HepG2 (cell line): ENCODE data around the gene KCNK7. TPM values are rescaled to one million over a fixed set of nuclear protein-coding genes. Genes with fewer than 3 reads are reported as not detected.

Source experiments
- ATRX ChIP-seq: sonication (generic); formaldehyde crosslinking; IDR thresholded peaks from 2 replicates; pipeline ENCODE4 v1.4.0; 2020; ENCODE audit warnings: missing genetic modification reagents, borderline replicate concordance
- CHD4 ChIP-seq: fragments of 200-600 bp; sonication (generic); IDR thresholded peaks from 2 replicates; pipeline ENCODE4 v1.7.0; 2017; ENCODE audit warnings: mild to moderate bottlenecking, low read length, borderline replicate concordance
- ELF1 ChIP-seq: sonication (generic); formaldehyde crosslinking; IDR thresholded peaks from 2 replicates; pipeline ENCODE4 v1.4.0; 2020; ENCODE audit warnings: missing genetic modification reagents
- FOSL2 ChIP-seq: sonication (generic); formaldehyde crosslinking; IDR thresholded peaks from 2 replicates; pipeline ENCODE4 v1.4.0; 2020; ENCODE audit warnings: missing genetic modification reagents
- FOXC1 ChIP-seq: sonication (generic); formaldehyde crosslinking; IDR thresholded peaks from 2 replicates; pipeline ENCODE4 v1.8.0; 2022; ENCODE audit warnings: mild to moderate bottlenecking, missing genetic modification reagents, borderline replicate concordance
- GABPB1 ChIP-seq: IDR thresholded peaks from 2 replicates; pipeline ENCODE4 v1.6.1; 2016; ENCODE audit warnings: mild to moderate bottlenecking, missing genetic modification reagents, moderate library complexity, missing compliant biosample characterization
- GATAD1 ChIP-seq: IDR thresholded peaks from 2 replicates; pipeline ENCODE4 v1.6.1; 2016; ENCODE audit warnings: missing genetic modification reagents, missing compliant biosample characterization
- HDAC2 ChIP-seq: sonication (generic); formaldehyde crosslinking; IDR thresholded peaks from 2 replicates; pipeline ENCODE4 v1.4.0; 2020; ENCODE audit warnings: missing genetic modification reagents
- KLF11 ChIP-seq: IDR thresholded peaks from 2 replicates; pipeline ENCODE4 v1.6.1; 2016; ENCODE audit warnings: missing compliant biosample characterization
- MATR3 ChIP-seq: sonication (generic); formaldehyde crosslinking; IDR thresholded peaks from 2 replicates; pipeline ENCODE4 v1.4.0; 2020; ENCODE audit warnings: missing genetic modification reagents
- MYNN ChIP-seq: sonication (generic); formaldehyde crosslinking; IDR thresholded peaks from 2 replicates; pipeline ENCODE4 v1.4.0; 2020; ENCODE audit warnings: mild to moderate bottlenecking, low read depth, missing genetic modification reagents
- NCOA1 ChIP-seq: sonication (generic); formaldehyde crosslinking; IDR thresholded peaks from 2 replicates; pipeline ENCODE4 v1.9.0; 2021; ENCODE audit warnings: missing genetic modification reagents
- PAF1 ChIP-seq: IDR thresholded peaks from 2 replicates; pipeline ENCODE4 v1.6.1; 2016; ENCODE audit warnings: missing genetic modification reagents, missing compliant biosample characterization
- PPARG ChIP-seq: conservative IDR thresholded peaks from 2 replicates; pipeline ENCODE4 v1.6.1; 2016; ENCODE audit warnings: missing biosample characterization, missing genetic modification reagents
- REL ChIP-seq: sonication (generic); formaldehyde crosslinking; conservative IDR thresholded peaks from 2 replicates; pipeline ENCODE4 v1.8.0; 2022; ENCODE audit warnings: mild to moderate bottlenecking, missing genetic modification reagents, moderate library complexity
- REPIN1 ChIP-seq: sonication (generic); formaldehyde crosslinking; IDR thresholded peaks from 2 replicates; pipeline ENCODE4 v1.8.0; 2022; ENCODE audit warnings: missing genetic modification reagents, low read depth, mild to moderate bottlenecking, borderline replicate concordance
- RXRB ChIP-seq: IDR thresholded peaks from 2 replicates; pipeline ENCODE4 v1.6.1; 2016; ENCODE audit warnings: borderline replicate concordance, missing genetic modification reagents, missing compliant biosample characterization
- SATB2 ChIP-seq: sonication (generic); formaldehyde crosslinking; IDR thresholded peaks from 2 replicates; pipeline ENCODE4 v1.5.0; 2020; ENCODE audit warnings: missing genetic modification reagents
- SMARCE1 ChIP-seq: fragments of 450-650 bp; IDR thresholded peaks from 2 replicates; pipeline ENCODE4 v1.6.1; 2017; ENCODE audit warnings: borderline replicate concordance
- SSRP1 ChIP-seq: IDR thresholded peaks from 2 replicates; pipeline ENCODE4 v1.6.1; 2016; ENCODE audit warnings: control low read depth
- ZBTB20 ChIP-seq: sonication (generic); formaldehyde crosslinking; IDR thresholded peaks from 2 replicates; pipeline ENCODE4 v1.8.1; 2023; ENCODE audit warnings: missing genetic modification reagents, low read depth, mild to moderate bottlenecking, borderline replicate concordance
- ZFP62 ChIP-seq: sonication (generic); formaldehyde crosslinking; IDR thresholded peaks from 2 replicates; pipeline ENCODE4 v1.4.0; 2020; ENCODE audit warnings: missing genetic modification reagents
- ZNF136 ChIP-seq: sonication (generic); formaldehyde crosslinking; IDR thresholded peaks from 2 replicates; pipeline ENCODE4 v1.8.1; 2022; ENCODE audit warnings: low read depth, mild to moderate bottlenecking, moderate library complexity, missing genetic modification reagents
- polyA plus RNA-seq, 8 experiments: library from polyadenylated mRNA; depleted of rRNA in 3 of 8; stranded (reverse) in 7 of 8; unstranded in 1 of 8; fragments of >200 nt; fragmentation: Illumina TruSeq in 4 of 8; extraction: Trizol in 4 of 8; gene quantifications; 2 replicates each; pipeline versions ENCODE4 v1.2.1 to v1.2.3, GENCODE V29; 2011 to 2016; ENCODE audit warnings: low read depth in 4 of 8, missing spikeins in 1 of 8, mixed read lengths in 1 of 8; ENCODE audit not compliant: insufficient read depth in 1 of 8
- total RNA-seq, 5 experiments: library from RNA; depleted of rRNA; stranded (reverse); fragments of >200 nt; fragmentation: Illumina TruSeq; extraction: Trizol; gene quantifications; 2 replicates each; pipeline ENCODE4 v1.2.3, GENCODE V29; 2016; ENCODE audit warnings: low read depth in 1 of 5
- TF ChIP-seq, protein P1 (sequence below): sonication (generic); formaldehyde crosslinking; IDR thresholded peaks from 2 replicates; pipeline ENCODE4 v1.5.0; 2020; ENCODE audit warnings: mild to moderate bottlenecking, missing genetic modification reagents
- TF ChIP-seq, protein P2 (sequence below): sonication (generic); formaldehyde crosslinking; conservative IDR thresholded peaks from 2 replicates; pipeline ENCODE4 v1.8.1; 2023; ENCODE audit warnings: missing genetic modification reagents
- TF ChIP-seq, protein P3 (sequence below): sonication (generic); formaldehyde crosslinking; IDR thresholded peaks from 2 replicates; pipeline ENCODE4 v1.5.0; 2020; ENCODE audit warnings: missing genetic modification reagents, mild to moderate bottlenecking, borderline replicate concordance
- TF ChIP-seq, protein P4 (sequence below): conservative IDR thresholded peaks from 2 replicates; pipeline ENCODE4 v1.6.1; 2018; ENCODE audit warnings: missing genetic modification reagents

KCNK7 gene
- total and polyA plus RNA-seq, 2 of the 13 experiments (the other 11 are each of a cell fraction or from before 2014, with no cell fraction given) = 0.11 TPM; not detected in 1

DNA sequence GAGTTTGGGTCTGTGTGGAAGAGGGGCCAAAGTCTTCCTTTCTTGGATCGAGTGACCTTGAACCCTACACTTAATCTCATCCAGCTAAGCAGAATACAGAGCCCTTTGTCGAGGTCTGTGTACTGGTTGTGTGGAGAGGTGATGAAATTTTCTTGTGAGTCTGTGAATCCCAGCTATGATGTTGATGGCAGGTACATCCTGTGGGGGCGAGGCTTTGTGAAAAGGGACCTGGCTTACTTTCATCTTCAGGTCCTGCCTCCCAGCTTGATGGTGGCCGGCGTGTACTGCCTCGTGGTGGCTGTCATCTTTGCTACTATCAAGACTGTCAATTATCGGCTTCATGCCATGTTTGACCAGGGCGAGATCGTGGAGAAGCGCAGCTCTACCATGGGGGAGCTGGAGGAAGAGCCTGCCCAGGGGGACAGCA is 21.0 kb upstream of the KCNK7 start (continued):
- TF ChIP-seq RXRB (CRISPR knock-in tag) = peak; percentile 23; the same call in 1 of the 2 replicates
- peak; percentile 35; the same call in 1 of the 2 replicates for TF ChIP-seq ZNF136 (CRISPR knock-in tag)
- TF ChIP-seq REPIN1 (CRISPR knock-in tag) = peak; percentile 75
- no peak for TF ChIP-seq ZFP62 (CRISPR knock-in tag)
- TF ChIP-seq, protein P1, sequence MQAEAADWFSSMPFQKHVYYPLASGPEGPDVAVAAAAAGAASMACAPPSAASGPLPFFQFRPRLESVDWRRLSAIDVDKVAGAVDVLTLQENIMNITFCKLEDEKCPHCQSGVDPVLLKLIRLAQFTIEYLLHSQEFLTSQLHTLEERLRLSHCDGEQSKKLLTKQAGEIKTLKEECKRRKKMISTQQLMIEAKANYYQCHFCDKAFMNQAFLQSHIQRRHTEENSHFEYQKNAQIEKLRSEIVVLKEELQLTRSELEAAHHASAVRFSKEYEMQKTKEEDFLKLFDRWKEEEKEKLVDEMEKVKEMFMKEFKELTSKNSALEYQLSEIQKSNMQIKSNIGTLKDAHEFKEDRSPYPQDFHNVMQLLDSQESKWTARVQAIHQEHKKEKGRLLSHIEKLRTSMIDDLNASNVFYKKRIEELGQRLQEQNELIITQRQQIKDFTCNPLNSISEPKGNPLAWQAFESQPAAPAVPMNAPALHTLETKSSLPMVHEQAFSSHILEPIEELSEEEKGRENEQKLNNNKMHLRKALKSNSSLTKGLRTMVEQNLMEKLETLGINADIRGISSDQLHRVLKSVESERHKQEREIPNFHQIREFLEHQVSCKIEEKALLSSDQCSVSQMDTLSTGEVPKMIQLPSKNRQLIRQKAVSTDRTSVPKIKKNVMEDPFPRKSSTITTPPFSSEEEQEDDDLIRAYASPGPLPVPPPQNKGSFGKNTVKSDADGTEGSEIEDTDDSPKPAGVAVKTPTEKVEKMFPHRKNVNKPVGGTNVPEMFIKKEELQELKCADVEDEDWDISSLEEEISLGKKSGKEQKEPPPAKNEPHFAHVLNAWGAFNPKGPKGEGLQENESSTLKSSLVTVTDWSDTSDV (CRISPR knock-in tag) = no peak
- TF ChIP-seq MATR3 = no peak
- TF ChIP-seq, protein P2, sequence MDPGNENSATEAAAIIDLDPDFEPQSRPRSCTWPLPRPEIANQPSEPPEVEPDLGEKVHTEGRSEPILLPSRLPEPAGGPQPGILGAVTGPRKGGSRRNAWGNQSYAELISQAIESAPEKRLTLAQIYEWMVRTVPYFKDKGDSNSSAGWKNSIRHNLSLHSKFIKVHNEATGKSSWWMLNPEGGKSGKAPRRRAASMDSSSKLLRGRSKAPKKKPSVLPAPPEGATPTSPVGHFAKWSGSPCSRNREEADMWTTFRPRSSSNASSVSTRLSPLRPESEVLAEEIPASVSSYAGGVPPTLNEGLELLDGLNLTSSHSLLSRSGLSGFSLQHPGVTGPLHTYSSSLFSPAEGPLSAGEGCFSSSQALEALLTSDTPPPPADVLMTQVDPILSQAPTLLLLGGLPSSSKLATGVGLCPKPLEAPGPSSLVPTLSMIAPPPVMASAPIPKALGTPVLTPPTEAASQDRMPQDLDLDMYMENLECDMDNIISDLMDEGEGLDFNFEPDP (CRISPR knock-in tag) = no peak
- TF ChIP-seq, protein P3, sequence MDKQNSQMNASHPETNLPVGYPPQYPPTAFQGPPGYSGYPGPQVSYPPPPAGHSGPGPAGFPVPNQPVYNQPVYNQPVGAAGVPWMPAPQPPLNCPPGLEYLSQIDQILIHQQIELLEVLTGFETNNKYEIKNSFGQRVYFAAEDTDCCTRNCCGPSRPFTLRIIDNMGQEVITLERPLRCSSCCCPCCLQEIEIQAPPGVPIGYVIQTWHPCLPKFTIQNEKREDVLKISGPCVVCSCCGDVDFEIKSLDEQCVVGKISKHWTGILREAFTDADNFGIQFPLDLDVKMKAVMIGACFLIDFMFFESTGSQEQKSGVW = no peak
- TF ChIP-seq, protein P4, sequence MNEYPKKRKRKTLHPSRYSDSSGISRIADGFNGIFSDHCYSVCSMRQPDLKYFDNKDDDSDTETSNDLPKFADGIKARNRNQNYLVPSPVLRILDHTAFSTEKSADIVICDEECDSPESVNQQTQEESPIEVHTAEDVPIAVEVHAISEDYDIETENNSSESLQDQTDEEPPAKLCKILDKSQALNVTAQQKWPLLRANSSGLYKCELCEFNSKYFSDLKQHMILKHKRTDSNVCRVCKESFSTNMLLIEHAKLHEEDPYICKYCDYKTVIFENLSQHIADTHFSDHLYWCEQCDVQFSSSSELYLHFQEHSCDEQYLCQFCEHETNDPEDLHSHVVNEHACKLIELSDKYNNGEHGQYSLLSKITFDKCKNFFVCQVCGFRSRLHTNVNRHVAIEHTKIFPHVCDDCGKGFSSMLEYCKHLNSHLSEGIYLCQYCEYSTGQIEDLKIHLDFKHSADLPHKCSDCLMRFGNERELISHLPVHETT (CRISPR knock-in tag) = no peak; the same call in 1 of the 2 replicates
- TF ChIP-seq KLF11 (CRISPR knock-in tag) = no peak
- no peak for TF ChIP-seq SMARCE1
- no peak; the same call in none of the 2 replicates for TF ChIP-seq GATAD1 (CRISPR knock-in tag)
- peak; percentile 37; the same call in 1 of the 2 replicates for TF ChIP-seq PPARG (CRISPR knock-in tag)
- TF ChIP-seq FOXC1 (CRISPR knock-in tag) = no peak
- TF ChIP-seq ELF1 = peak; percentile 13; the same call in 1 of the 2 replicates
- TF ChIP-seq ZBTB20 (CRISPR knock-in tag) = no peak
- TF ChIP-seq PAF1 (CRISPR knock-in tag) = peak; percentile 83; the same call in 1 of the 2 replicates
- TF ChIP-seq HDAC2 (CRISPR knock-in tag) = 0 out of 2 replicates have a peak, but pooled peaks have one; percentile 14
- no peak for TF ChIP-seq MYNN
- TF ChIP-seq NCOA1 (CRISPR knock-in tag) = no peak
- no peak for TF ChIP-seq CHD4
- TF ChIP-seq SATB2 (CRISPR knock-in tag) = no peak
- TF ChIP-seq REL (CRISPR knock-in tag) = no peak
- 0 out of 2 replicates have a peak, but pooled peaks have one; percentile 29 for TF ChIP-seq FOSL2
- no peak for TF ChIP-seq ATRX
- TF ChIP-seq SSRP1 = no peak
- no peak; the same call in 1 of the 2 replicates for TF ChIP-seq GABPB1 (CRISPR knock-in tag)
